Measurements from ENCODE around the gene PSMG1. TPM values are rescaled to one million over a fixed set of nuclear protein-coding genes. Genes with fewer than 3 reads are reported as not detected.

The PSMG1 gene
- total and polyA plus RNA-seq, 9 of the 15 experiments (the other 6 are each of a cell fraction or from before 2014, with no cell fraction given), result 54.5 to 427 (median 328) TPM

DNA sequence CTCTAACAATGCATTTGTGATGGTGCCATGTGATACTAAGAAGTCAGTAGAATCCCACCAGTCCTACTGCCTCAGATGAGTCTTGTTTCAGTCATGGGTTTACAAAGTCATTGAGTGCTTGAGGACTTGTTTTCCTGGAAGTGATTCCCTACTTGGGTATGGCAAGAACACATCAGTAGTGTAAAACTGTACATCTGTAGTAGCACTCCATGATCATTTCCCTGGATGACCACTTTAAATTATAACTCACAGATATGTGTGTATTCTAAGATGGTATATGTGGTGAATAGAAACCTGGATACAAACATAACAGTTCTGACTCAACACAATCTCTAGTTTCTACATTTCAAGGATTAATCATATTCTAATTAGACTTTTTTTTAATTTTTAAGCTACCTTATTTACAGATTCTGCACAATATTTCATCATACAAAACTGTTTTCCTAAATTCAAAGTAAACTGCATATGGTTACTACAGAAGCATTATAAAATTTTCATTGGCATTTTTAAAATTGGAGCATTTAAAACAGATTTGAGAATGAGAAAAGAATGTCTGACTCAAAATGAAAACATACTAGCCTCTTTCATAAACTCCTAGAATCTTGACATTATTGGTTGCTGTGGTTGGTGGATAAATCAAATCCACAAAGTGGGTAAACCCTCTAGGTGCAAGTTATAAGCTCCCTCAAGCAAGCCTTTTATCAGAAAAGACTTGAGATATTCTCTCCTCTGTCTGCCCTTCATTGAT, 6.8 kb upstream of the PSMG1 start:
- H3K9ac ChIP-seq (ENCODE audit: insufficient read depth in 1 of 2, low read depth in 2 of 2, low read length in 2 of 2), result no peak overlapping the region
- H3K27me3 ChIP-seq (ENCODE audit: control insufficient read depth in 2 of 2, insufficient read depth in 2 of 2, low read length in 2 of 2), result no peaks in the 10 kb centered on the region
- FAIRE-seq (peak; percentile 6), ATAC-seq (no peak; the same call in 2 of the 3 replicates), DNase-seq (ENCODE audit: extremely low read depth in 1 of 4, low spot score in 3 of 4) (no peak)
- BruUV-seq (replicated peaks), result no TSS peak
- TF ChIP-seq RNF2 (IDR thresholded peaks at IDR 0.05) (no peak), CEBPG (CRISPR knock-in tag; IDR thresholded peaks at IDR 0.05) (no peak), CEBPG (tag; conservative IDR thresholded peaks at IDR 0.05 in 1 of 2, IDR thresholded peaks at IDR 0.05 in 1 of 2) (0 out of 4 replicates have a peak, but pooled peaks of 1 of the 2 experiments have one; percentile 20)
- ChIA-PET CTCF (ENCODE audit: low intra/inter-chr PET ratio) (no interaction called here), POLR2A (interaction anchor here (0.6 to 1.5 kb wide), 2 partner anchors 9 to 23 kb away, joined by 3 to 4 read pairs; no protein-coding TSS in a partner anchor)
- H2AFZ ChIP-seq (ENCODE audit: low read depth, low read length), result no peak overlapping the region
- no peaks in the 10 kb centered on the region for H4K20me1 ChIP-seq (replicated peaks; ENCODE audit: control insufficient read depth, insufficient read depth, low read length)
- no peak overlapping the region for H3K4me2 ChIP-seq (ENCODE audit: insufficient read depth, low read length)
- H3K4me3 ChIP-seq, result no peak overlapping the region
- no peak overlapping the region for H3K27ac ChIP-seq (ENCODE audit: extremely low read depth, low read depth, low read length)
- peaks cover 24% of the 10 kb centered on the region; the same call in 2 of the 3 replicates for H3K36me3 ChIP-seq (ENCODE audit: control insufficient read depth, insufficient read depth, low read length)
- no peaks in the 10 kb centered on the region; a peak in 2 of 5 replicates for H3K4me1 ChIP-seq (replicated peaks in 1 of 2; ENCODE audit: control insufficient read depth in 2 of 2, insufficient read depth in 2 of 2, low read length in 2 of 2)
- H3K9me1 ChIP-seq (ENCODE audit: control insufficient read depth, insufficient read depth, low read length), result no peaks in the 10 kb centered on the region
- H3K9me3 ChIP-seq (replicated peaks; ENCODE audit: control insufficient read depth, insufficient read depth, low read depth, low read length), result no peaks in the 10 kb centered on the region
- peaks cover 3% of the 10 kb centered on the region; the same call in 2 of the 3 replicates for H3K79me2 ChIP-seq (ENCODE audit: control insufficient read depth, insufficient read depth, low read length)
- intact Hi-C loops (cut with micrococcal nuclease) (loop anchor here (10.0 kb wide), 1 partner anchor 125 kb away; the partner anchor contains the start of gene BRWD1), in situ Hi-C loops (cut with MboI) (no loop called here)

DNA sequence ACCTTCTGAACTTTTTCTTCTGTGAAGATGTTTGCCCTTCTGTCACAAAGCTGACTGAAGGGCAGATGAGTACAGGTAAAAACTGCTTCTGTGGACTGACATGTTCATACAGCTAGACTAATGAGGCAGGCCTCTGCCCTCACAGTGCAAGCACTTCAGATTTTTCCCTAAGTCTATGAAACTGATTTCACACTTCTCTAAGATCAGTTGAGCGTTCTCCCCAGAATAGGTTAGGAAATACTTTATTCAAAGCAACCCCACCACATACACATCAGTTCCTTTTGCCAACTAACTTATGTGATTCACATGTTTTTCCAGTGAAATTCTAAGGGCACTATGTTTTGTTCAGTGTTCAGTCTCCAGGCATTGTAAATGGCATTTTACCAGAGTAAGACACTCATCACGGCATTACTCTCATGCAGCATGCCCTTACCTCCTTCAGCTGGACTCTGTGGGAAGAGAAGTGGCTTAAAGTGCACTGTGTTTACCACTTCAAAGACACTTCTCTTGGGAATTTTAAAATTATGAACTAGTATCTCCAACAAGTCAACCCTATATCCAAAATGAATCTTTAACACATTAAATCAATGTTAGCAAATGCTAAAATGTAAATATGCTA, 5.4 kb upstream of the PSMG1 start:
- no peaks in the 10 kb centered on the region for H3K9me3 ChIP-seq (replicated peaks; ENCODE audit: control insufficient read depth, insufficient read depth, low read depth, low read length)
- H3K4me3 ChIP-seq, result no peak overlapping the region
- no peaks in the 10 kb centered on the region for H3K27me3 ChIP-seq (ENCODE audit: control insufficient read depth in 2 of 2, insufficient read depth in 2 of 2, low read length in 2 of 2)
- 74% methylated on average over 2 of the region's 2 CpGs for WGBS (ENCODE audit: insufficient coverage, low coverage, missing lambda C conversion rate)
- no TSS peak for BruUV-seq (replicated peaks)
- in situ Hi-C loops (cut with MboI) (no loop called here), intact Hi-C loops (cut with micrococcal nuclease) (loop anchor here (10.0 kb wide), 1 partner anchor 126 kb away; the partner anchor contains the start of gene BRWD1)
- H3K79me2 ChIP-seq (ENCODE audit: control insufficient read depth, insufficient read depth, low read length), result peaks cover 12% of the 10 kb centered on the region
- H3K4me2 ChIP-seq (ENCODE audit: insufficient read depth, low read length), result no peak overlapping the region
- no peaks in the 10 kb centered on the region for H3K9me1 ChIP-seq (ENCODE audit: control insufficient read depth, insufficient read depth, low read length)
- no peak overlapping the region for H3K27ac ChIP-seq (ENCODE audit: extremely low read depth, low read depth, low read length)
- FAIRE-seq (no peak), ATAC-seq (no peak), DNase-seq (ENCODE audit: extremely low read depth in 1 of 4, low spot score in 3 of 4) (no peak)
- no peak overlapping the region for H2AFZ ChIP-seq (ENCODE audit: low read depth, low read length)
- H3K36me3 ChIP-seq (ENCODE audit: control insufficient read depth, insufficient read depth, low read length), result peaks cover 11% of the 10 kb centered on the region; the same call in 2 of the 3 replicates
- H3K9ac ChIP-seq (ENCODE audit: insufficient read depth in 1 of 2, low read depth in 2 of 2, low read length in 2 of 2), result no peak overlapping the region
- POLR2A ChIA-PET, result interaction anchor here (0.8 to 1.9 kb wide), 3 partner anchors 9 to 30 kb away, joined by 4 to 9 read pairs (median 7); no protein-coding TSS in a partner anchor
- H4K20me1 ChIP-seq (replicated peaks; ENCODE audit: control insufficient read depth, insufficient read depth, low read length), result no peaks in the 10 kb centered on the region
- H3K4me1 ChIP-seq (replicated peaks in 1 of 2; ENCODE audit: control insufficient read depth in 2 of 2, insufficient read depth in 2 of 2, low read length in 2 of 2), result no peaks in the 10 kb centered on the region; a peak in 2 of 5 replicates
- CTCF ChIA-PET (ENCODE audit: low intra/inter-chr PET ratio), result no interaction called here
- TF ChIP-seq SMARCC2 (IDR thresholded peaks at IDR 0.05; ENCODE audit: low read depth) (no peak), ZNF699 (CRISPR knock-in tag; IDR thresholded peaks at IDR 0.05; ENCODE audit: insufficient replicate concordance) (no peak), ZNF134 (CRISPR knock-in tag; conservative IDR thresholded peaks at IDR 0.05) (no peak), NCOA6 (IDR thresholded peaks at IDR 0.05) (no peak), RHOXF2B (CRISPR knock-in tag; conservative IDR thresholded peaks at IDR 0.05) (no peak), DACH1 (IDR thresholded peaks at IDR 0.05; ENCODE audit: partially characterized antibody) (no peak), PYGO2 (tag; IDR thresholded peaks at IDR 0.05) (no peak), GATA2 (CRISPR knock-in tag; IDR thresholded peaks at IDR 0.05) (no peak), ETV6 (IDR thresholded peaks at IDR 0.05; ENCODE audit: borderline replicate concordance in 1 of 2, low read depth in 2 of 2, low read length in 1 of 2) (no peak), ETV6 (CRISPR knock-in tag; IDR thresholded peaks at IDR 0.05; ENCODE audit: borderline replicate concordance) (no peak), RBM15 (IDR thresholded peaks at IDR 0.05; ENCODE audit: insufficient read depth, low read length) (no peak), ZNF444 (CRISPR knock-in tag; IDR thresholded peaks at IDR 0.05) (no peak), POLR2G (IDR thresholded peaks at IDR 0.05; ENCODE audit: low read depth, low read length) (no peak), HNRNPH1 (optimal IDR thresholded peaks at IDR 0.05; ENCODE audit: low read depth, low read length) (no peak)
